ENCODE data around the gene DENND5A. TPM values are rescaled to one million over a fixed set of nuclear protein-coding genes. Genes with fewer than 3 reads are reported as not detected.

The DENND5A gene
- total and polyA plus RNA-seq, 2 of the 8 experiments (the other 6 are each of a cell fraction or from before 2014, with no cell fraction given), result 65.7 to 139 TPM

- 80% methylated on average over 2 of the region's 2 CpGs; no CpG with 5 or more reads in 1 of the 2 experiments for WGBS, 2 experiments (ENCODE audit: extremely low coverage in 1 of 2, insufficient coverage in 1 of 2, insufficient read length in 1 of 2, insufficient replicate concordance in 2 of 2, low coverage in 1 of 2, low lambda C conversion rate in 2 of 2, missing lambda C conversion rate in 1 of 2)
- TF ChIP-seq CTCF (IDR thresholded peaks at IDR 0.05; ENCODE audit: control extremely low read depth in 1 of 3, insufficient read depth in 1 of 3, low read depth in 1 of 3, low read length in 3 of 3), result no peak
- TF ChIP-seq SIX5 (IDR thresholded peaks at IDR 0.05; ENCODE audit: low read depth, low read length), result no peak
- TF ChIP-seq TBP (IDR thresholded peaks at IDR 0.05; ENCODE audit: low read depth, low read length), result no peak
- no peak for TF ChIP-seq SP1 (IDR thresholded peaks at IDR 0.05; ENCODE audit: low read depth, low read length)
- no peak for TF ChIP-seq ATF3 (IDR thresholded peaks at IDR 0.05; ENCODE audit: insufficient read depth, low read depth, low read length)
- no peak for TF ChIP-seq GTF2F1 (IDR thresholded peaks at IDR 0.05; ENCODE audit: borderline replicate concordance, low read depth, low read length)
- TF ChIP-seq NRF1 (IDR thresholded peaks at IDR 0.05; ENCODE audit: low read depth, low read length), result no peak
- no peak for TF ChIP-seq CREB1 (IDR thresholded peaks at IDR 0.05)
- no peak for TF ChIP-seq BCL11A (IDR thresholded peaks at IDR 0.05; ENCODE audit: low read depth in 2 of 2, low read length in 2 of 2)
- TF ChIP-seq SP4 (IDR thresholded peaks at IDR 0.05; ENCODE audit: low read length), result no peak
- TF ChIP-seq PHF8 (conservative IDR thresholded peaks at IDR 0.05; ENCODE audit: low read depth, low read length), result no peak
- no peak for TF ChIP-seq JUND (IDR thresholded peaks at IDR 0.05; ENCODE audit: low read length)
- TF ChIP-seq SIN3A (conservative IDR thresholded peaks at IDR 0.05 in 1 of 2, IDR thresholded peaks at IDR 0.05 in 1 of 2; ENCODE audit: low read depth in 1 of 2, low read length in 2 of 2), result no peak
Observed at GRCh38 chr11:9126636-9127035, 138.5 kb downstream of the DENND5A start.

More at GRCh38 chr11:9126636-9127035, 138.5 kb downstream of the DENND5A start:
- Histone ChIP-seq H3K79me1 (ENCODE audit: low read depth, low read length) (no peaks in the 10 kb centered on the region), H3K18ac (ENCODE audit: extremely low read depth, low read length) (no peak overlapping the region), H3K9me3 (ENCODE audit: insufficient read depth in 2 of 2, low read depth in 1 of 2, low read length in 1 of 2) (no peaks in the 10 kb centered on the region), H3K23ac (ENCODE audit: insufficient read length) (no peak overlapping the region), H2BK20ac (ENCODE audit: low read length) (no peak overlapping the region), H2BK5ac (ENCODE audit: low read depth, low read length) (no peak overlapping the region), H3K36me3 (ENCODE audit: control insufficient read depth in 2 of 4, insufficient read depth in 4 of 4, low read length in 3 of 4) (no peaks in the 10 kb centered on the region), H3K79me2 (ENCODE audit: control insufficient read depth in 1 of 2, insufficient read depth in 2 of 2, low read length in 2 of 2) (no peaks in the 10 kb centered on the region), H3K14ac (ENCODE audit: insufficient read length) (no peak overlapping the region), H3K4ac (replicated peaks; ENCODE audit: insufficient read length, low read depth, low read length) (no peak overlapping the region), H2AK5ac (ENCODE audit: low read depth, low read length) (no peak overlapping the region), H3K27ac (ENCODE audit: low read depth, low read length) (no peak overlapping the region), H3K4me2 (ENCODE audit: insufficient read depth in 1 of 2, low read depth in 2 of 2, low read length in 2 of 2) (no peak overlapping the region), H3K27me3 (replicated peaks in 1 of 4; ENCODE audit: control insufficient read depth in 3 of 4, extremely low read depth in 1 of 4, insufficient read depth in 3 of 4, low read length in 3 of 4) (no peaks in the 10 kb centered on the region), H2AFZ (ENCODE audit: low read length) (no peak overlapping the region), H4K5ac (ENCODE audit: insufficient read length, low read depth, low read length) (no peak overlapping the region), H3K9ac (replicated peaks in 1 of 4; ENCODE audit: extremely low read depth in 1 of 4, low read depth in 3 of 4, low read length in 3 of 4) (no peak overlapping the region), H4K91ac (replicated peaks; ENCODE audit: insufficient read length, low read length) (no peak overlapping the region), H3K23me2 (ENCODE audit: low read depth, low read length) (no peaks in the 10 kb centered on the region), H3K4me3 (ENCODE audit: extremely low read depth in 1 of 4, insufficient read depth in 2 of 4, low read depth in 3 of 4, low read length in 4 of 4) (no peak overlapping the region), H2BK15ac (ENCODE audit: low read length) (no peak overlapping the region), H4K20me1 (replicated peaks in 1 of 2; ENCODE audit: control insufficient read depth in 1 of 2, insufficient read depth in 2 of 2, low read length in 2 of 2) (no peaks in the 10 kb centered on the region), H2BK120ac (replicated peaks; ENCODE audit: low read depth, low read length) (no peak overlapping the region), H3K56ac (replicated peaks; ENCODE audit: insufficient read length, low read depth, low read length) (no peak overlapping the region), H4K8ac (ENCODE audit: extremely low read depth, insufficient read depth, low read length) (no peak overlapping the region), H2BK12ac (ENCODE audit: low read depth, low read length) (no peak overlapping the region), H3K4me1 (replicated peaks in 1 of 4; ENCODE audit: control insufficient read depth in 3 of 4, insufficient read depth in 4 of 4, low read length in 3 of 4) (peaks cover 0 to under 1% (median under 1%) of the 10 kb centered on the region in 4 experiments; a peak in 3 of 7 replicates)
- ChIA-PET CTCF (ENCODE audit: partially characterized antibody) (no interaction called here), POLR2A (ENCODE audit: partially characterized antibody) (no interaction called here)
- no peak for DNase-seq (ENCODE audit: low read depth in 1 of 2, low spot score in 2 of 2)
- FAIRE-seq, result no peak

Data from H1 (cell line).